Measurements from ENCODE around the gene TCEAL3. TPM values are rescaled to one million over a fixed set of nuclear protein-coding genes. Genes with fewer than 3 reads are reported as not detected.
"Not testable (repeated sequence)": the region's sequence is repeated elsewhere in the genome, so short reads cannot be mapped to it uniquely, and the experiment has no call there.

TCEAL3 gene
- total and polyA plus RNA-seq, 2 donors (not counting 1 experiment from before 2014, with no cell fraction given) = 21.6 to 59.7 TPM

DNA sequence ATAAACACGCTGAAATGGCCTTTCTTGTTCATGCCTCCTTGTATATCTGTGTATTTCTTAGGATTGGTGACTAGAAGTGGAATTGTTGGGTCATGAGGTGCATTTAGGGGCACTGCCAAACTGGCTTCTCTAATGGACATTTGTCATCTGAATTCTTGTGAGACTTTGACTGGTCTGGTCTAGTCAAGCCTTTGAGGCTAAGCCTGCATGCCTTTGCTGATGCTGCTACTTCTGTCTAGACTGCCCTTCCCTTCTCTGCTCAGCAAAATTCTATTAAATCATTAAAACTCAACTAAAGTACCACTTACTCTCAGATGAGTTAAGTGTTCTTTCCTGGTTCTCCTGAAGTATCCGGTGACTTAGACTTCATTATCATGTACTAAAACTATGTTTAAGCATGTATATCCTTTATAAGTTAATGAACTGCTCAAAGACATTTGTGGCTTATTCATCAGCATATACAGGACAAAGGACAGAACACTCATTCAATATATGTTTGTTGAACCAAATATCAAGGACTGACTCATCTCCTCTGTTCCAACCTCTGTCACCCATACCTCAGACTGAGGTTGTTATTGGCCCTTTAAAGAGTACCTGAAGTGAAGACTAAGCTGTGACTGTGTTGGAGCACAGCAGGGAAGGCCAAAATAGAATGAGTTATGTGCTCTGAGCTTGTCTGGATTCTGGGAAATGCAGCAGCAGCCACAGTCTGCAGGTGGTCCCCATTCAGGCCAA, 30.0 kb downstream of the TCEAL3 start:
- Histone ChIP-seq H3K4me3 (replicated peaks in 1 of 4; ENCODE audit: control extremely low read depth in 1 of 4, insufficient read depth in 1 of 4, low read depth in 3 of 4, low read length in 4 of 4) (no peak overlapping the region), H3K79me2 (ENCODE audit: control insufficient read depth, insufficient read depth, low read length) (no peaks in the 10 kb centered on the region), H3K36me3 (ENCODE audit: control insufficient read depth, insufficient read depth, low read length) (no peaks in the 10 kb centered on the region), H3K9ac (ENCODE audit: insufficient read depth, low read length) (no peak overlapping the region), H3K4me2 (ENCODE audit: extremely low read depth, insufficient read depth, low read length) (no peak overlapping the region), H2AFZ (ENCODE audit: low read length) (no peak overlapping the region), H3K9me3 (ENCODE audit: control insufficient read depth, insufficient read depth, low read depth, low read length) (no peaks in the 10 kb centered on the region), H4K20me1 (ENCODE audit: control insufficient read depth, extremely low read depth, insufficient read depth, low read length) (no peaks in the 10 kb centered on the region), H3K4me1 (ENCODE audit: control insufficient read depth, extremely low read depth, insufficient read depth, low read length) (peaks cover 5% of the 10 kb centered on the region), H3K27me3 (ENCODE audit: control insufficient read depth, insufficient read depth, low read length) (no peaks in the 10 kb centered on the region), H3K27ac (ENCODE audit: insufficient read depth, low read length) (no peak overlapping the region)
- TF ChIP-seq EZH2 (IDR thresholded peaks at IDR 0.05; ENCODE audit: low read length, missing control alignments) = no peak
- TF ChIP-seq, protein P1, sequence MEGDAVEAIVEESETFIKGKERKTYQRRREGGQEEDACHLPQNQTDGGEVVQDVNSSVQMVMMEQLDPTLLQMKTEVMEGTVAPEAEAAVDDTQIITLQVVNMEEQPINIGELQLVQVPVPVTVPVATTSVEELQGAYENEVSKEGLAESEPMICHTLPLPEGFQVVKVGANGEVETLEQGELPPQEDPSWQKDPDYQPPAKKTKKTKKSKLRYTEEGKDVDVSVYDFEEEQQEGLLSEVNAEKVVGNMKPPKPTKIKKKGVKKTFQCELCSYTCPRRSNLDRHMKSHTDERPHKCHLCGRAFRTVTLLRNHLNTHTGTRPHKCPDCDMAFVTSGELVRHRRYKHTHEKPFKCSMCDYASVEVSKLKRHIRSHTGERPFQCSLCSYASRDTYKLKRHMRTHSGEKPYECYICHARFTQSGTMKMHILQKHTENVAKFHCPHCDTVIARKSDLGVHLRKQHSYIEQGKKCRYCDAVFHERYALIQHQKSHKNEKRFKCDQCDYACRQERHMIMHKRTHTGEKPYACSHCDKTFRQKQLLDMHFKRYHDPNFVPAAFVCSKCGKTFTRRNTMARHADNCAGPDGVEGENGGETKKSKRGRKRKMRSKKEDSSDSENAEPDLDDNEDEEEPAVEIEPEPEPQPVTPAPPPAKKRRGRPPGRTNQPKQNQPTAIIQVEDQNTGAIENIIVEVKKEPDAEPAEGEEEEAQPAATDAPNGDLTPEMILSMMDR (conservative IDR thresholded peaks at IDR 0.05 in 1 of 2, IDR thresholded peaks at IDR 0.05 in 1 of 2; ENCODE audit: low read depth in 1 of 2, low read length in 2 of 2) = no peak
- DNase-seq (ENCODE audit: low read depth in 2 of 2) = peak in 1 of 2 donors; percentile 36

DNA sequence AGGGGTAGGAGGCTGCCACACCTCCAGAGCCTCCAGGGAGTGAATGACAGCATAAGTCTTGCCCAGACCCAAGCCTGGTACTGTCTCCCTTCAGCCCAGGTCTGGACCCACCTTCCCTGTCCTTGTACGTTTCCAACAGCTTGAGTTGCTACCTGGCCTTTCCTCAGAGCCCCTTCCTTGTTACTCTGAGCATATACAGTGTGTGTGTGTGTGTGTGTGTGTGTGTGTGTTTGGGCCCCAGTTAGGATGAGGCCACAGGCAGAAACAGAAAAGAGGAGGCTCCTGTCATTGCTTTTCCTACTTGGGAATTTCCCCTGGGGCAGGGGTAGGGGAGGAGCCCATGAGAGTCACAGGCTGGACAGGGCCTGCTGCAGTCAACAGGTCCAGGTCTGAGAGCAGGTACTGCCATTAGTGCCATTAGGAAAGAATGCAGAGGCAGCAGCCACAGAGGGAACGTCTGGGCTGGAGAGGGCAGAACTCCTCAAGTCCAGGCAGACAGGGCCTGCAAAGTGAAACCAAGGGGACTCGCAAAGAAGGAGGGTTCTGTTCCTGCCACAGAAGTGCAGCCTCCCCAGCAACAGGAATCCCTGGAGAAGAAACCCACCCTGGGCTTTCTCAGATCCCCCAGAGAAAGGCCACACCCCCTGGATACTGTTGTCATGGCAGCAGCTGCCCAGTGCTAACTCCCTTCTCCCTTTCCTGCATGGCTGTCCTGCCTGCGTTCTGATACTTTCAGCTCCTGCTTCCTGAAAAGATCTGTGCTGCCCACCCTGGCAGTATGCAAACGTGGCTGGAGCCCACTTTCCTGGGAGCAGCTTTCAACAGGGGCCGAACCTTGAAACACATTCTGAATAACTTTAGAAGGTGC, 30.9 kb downstream of the TCEAL3 start:
- H3K4me3 ChIP-seq (replicated peaks in 1 of 4; ENCODE audit: control extremely low read depth in 1 of 4, insufficient read depth in 1 of 4, low read depth in 3 of 4, low read length in 4 of 4); H3K27me3 ChIP-seq (ENCODE audit: control insufficient read depth, insufficient read depth, low read length); H3K79me2 ChIP-seq (ENCODE audit: control insufficient read depth, insufficient read depth, low read length); H4K20me1 ChIP-seq (ENCODE audit: control insufficient read depth, extremely low read depth, insufficient read depth, low read length); H3K4me1 ChIP-seq (ENCODE audit: control insufficient read depth, extremely low read depth, insufficient read depth, low read length); H3K27ac ChIP-seq (ENCODE audit: insufficient read depth, low read length); H3K4me2 ChIP-seq (ENCODE audit: extremely low read depth, insufficient read depth, low read length); H3K36me3 ChIP-seq (ENCODE audit: control insufficient read depth, insufficient read depth, low read length); H3K9ac ChIP-seq (ENCODE audit: insufficient read depth, low read length); H3K9me3 ChIP-seq (ENCODE audit: control insufficient read depth, insufficient read depth, low read depth, low read length); H2AFZ ChIP-seq (ENCODE audit: low read length): not testable (repeated sequence)
- peak in 1 of 2 donors; percentile 15 for DNase-seq (ENCODE audit: low read depth in 2 of 2)

DNA sequence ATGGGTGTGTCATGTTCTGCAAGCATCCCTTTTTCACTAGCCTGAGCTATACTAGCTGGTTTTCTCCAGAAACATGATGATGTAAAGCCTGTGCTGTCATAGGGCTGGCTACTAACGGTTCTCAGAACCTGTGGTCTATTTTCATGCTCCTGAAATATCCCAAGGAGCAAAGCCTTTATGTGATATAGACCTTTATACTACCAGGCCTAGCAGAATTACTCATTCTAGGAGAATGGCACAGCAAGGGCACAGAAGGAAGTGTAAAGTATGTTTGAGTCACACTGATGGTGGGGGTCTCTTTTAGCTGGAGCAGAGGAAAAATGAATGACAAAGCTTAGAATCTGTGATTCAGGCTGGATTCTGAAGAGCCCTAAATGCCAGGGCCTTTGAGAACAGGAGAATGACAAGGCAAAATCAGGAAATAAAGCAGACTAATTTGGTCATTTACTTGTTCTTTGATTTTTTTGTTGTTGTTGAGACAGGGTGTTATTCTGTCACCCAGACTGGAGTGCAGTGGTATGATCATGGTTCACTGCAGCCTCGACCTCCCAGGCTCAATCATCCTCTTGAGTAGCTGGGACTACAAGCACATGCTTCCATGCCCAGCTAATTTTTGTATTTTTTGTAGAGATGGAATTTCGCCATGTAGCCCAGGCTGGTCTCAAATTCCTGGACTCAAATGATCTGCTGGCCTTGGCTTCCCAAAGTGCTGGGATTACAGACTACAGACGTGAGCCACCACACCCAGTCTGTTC, 32.8 kb downstream of the TCEAL3 start:
- peak; percentile 62 to 64 for DNase-seq (ENCODE audit: low read depth in 2 of 2)
- TF ChIP-seq EZH2 (IDR thresholded peaks at IDR 0.05; ENCODE audit: low read length, missing control alignments) = no peak
- TF ChIP-seq, protein P1 (conservative IDR thresholded peaks at IDR 0.05 in 1 of 2, IDR thresholded peaks at IDR 0.05 in 1 of 2; ENCODE audit: low read depth in 1 of 2, low read length in 2 of 2) = no peak

More for the DNA sequence above, 32.8 kb downstream of the TCEAL3 start:
- peaks cover 5% of the 10 kb centered on the region for H3K4me1 ChIP-seq (ENCODE audit: control insufficient read depth, extremely low read depth, insufficient read depth, low read length)
- H3K4me3 ChIP-seq (replicated peaks in 1 of 4; ENCODE audit: control extremely low read depth in 1 of 4, insufficient read depth in 1 of 4, low read depth in 3 of 4, low read length in 4 of 4) = no peak overlapping the region
- no peak overlapping the region for H2AFZ ChIP-seq (ENCODE audit: low read length)
- H3K79me2 ChIP-seq (ENCODE audit: control insufficient read depth, insufficient read depth, low read length) = no peaks in the 10 kb centered on the region
- no peaks in the 10 kb centered on the region for H3K27me3 ChIP-seq (ENCODE audit: control insufficient read depth, insufficient read depth, low read length)
- H3K9ac ChIP-seq (ENCODE audit: insufficient read depth, low read length) = no peak overlapping the region
- no peaks in the 10 kb centered on the region for H3K9me3 ChIP-seq (ENCODE audit: control insufficient read depth, insufficient read depth, low read depth, low read length)
- no peak overlapping the region for H3K4me2 ChIP-seq (ENCODE audit: extremely low read depth, insufficient read depth, low read length)
- H4K20me1 ChIP-seq (ENCODE audit: control insufficient read depth, extremely low read depth, insufficient read depth, low read length) = no peaks in the 10 kb centered on the region
- H3K36me3 ChIP-seq (ENCODE audit: control insufficient read depth, insufficient read depth, low read length) = no peaks in the 10 kb centered on the region
- peak overlapping the region; percentile 5 for H3K27ac ChIP-seq (ENCODE audit: insufficient read depth, low read length)

Measured in fibroblast of lung (primary cell).